Mesenchymal stem cell (in vitro differentiated cells and primary cell): ENCODE measurements around the gene NTF3.

Experiments used
- DNase-seq: peaks from one replicate; pipeline ENCODE4 v3.0.0-alpha.2; 2013
- H2AFZ ChIP-seq: one replicate; pipeline ENCODE4 v1.6.1; 2013; ENCODE audit warnings: low read depth, mild to moderate bottlenecking, control low read depth, inconsistent platforms, low read length, moderate library complexity
- H2AK5ac ChIP-seq: 2 replicates; pipeline ENCODE4 v1.6.1; 2013; ENCODE audit warnings: low read length, moderate library complexity, mild to moderate bottlenecking, inconsistent platforms; ENCODE audit not compliant: severe bottlenecking
- H2BK120ac ChIP-seq: one replicate; pipeline ENCODE4 v1.6.1; 2013; ENCODE audit warnings: low read depth, mild to moderate bottlenecking, inconsistent platforms, low read length, moderate library complexity
- H2BK12ac ChIP-seq, 2 experiments: one replicate each; pipeline ENCODE4 v1.6.1; 2013; ENCODE audit warnings: inconsistent platforms in 2 of 2, low read length in 2 of 2, mild to moderate bottlenecking in 2 of 2, moderate library complexity in 2 of 2, control low read depth in 1 of 2
- H2BK15ac ChIP-seq: one replicate; pipeline ENCODE4 v1.6.1; 2013; ENCODE audit warnings: mild to moderate bottlenecking, low read depth, inconsistent platforms; ENCODE audit not compliant: poor library complexity, severe bottlenecking
- H2BK5ac ChIP-seq: 2 replicates; pipeline ENCODE4 v1.6.1; 2013; ENCODE audit warnings: low read depth, mild to moderate bottlenecking, low read length, control low read depth, inconsistent platforms; ENCODE audit not compliant: poor library complexity, severe bottlenecking
- H3K14ac ChIP-seq, 2 experiments: one replicate each; pipeline ENCODE4 v1.6.1; 2013; ENCODE audit warnings: inconsistent platforms in 2 of 2, low read length in 2 of 2, control low read depth in 1 of 2, mild to moderate bottlenecking in 1 of 2, moderate library complexity in 1 of 2
- H3K18ac ChIP-seq, 2 experiments: one replicate each; pipeline ENCODE4 v1.6.1; 2013; ENCODE audit warnings: inconsistent platforms in 2 of 2, low read length in 2 of 2, control low read depth in 1 of 2, low read depth in 1 of 2, mild to moderate bottlenecking in 1 of 2
- H3K23ac ChIP-seq, 2 experiments: one replicate each; pipeline ENCODE4 v1.6.1; 2013; ENCODE audit warnings: inconsistent platforms in 2 of 2, low read length in 2 of 2, mild to moderate bottlenecking in 2 of 2, moderate library complexity in 2 of 2, control low read depth in 1 of 2
- H3K27ac ChIP-seq: 2 replicates; pipeline ENCODE4 v1.5.1; 2013; ENCODE audit warnings: mild to moderate bottlenecking, moderate library complexity, low read length, control low read depth, inconsistent platforms; ENCODE audit not compliant: poor library complexity, severe bottlenecking
- H3K27me3 ChIP-seq, 2 experiments: 2 replicates each; pipeline versions ENCODE4 v1.6.1 to v1.7.0; 2013; ENCODE audit warnings: low read length in 2 of 2, mild to moderate bottlenecking in 2 of 2, moderate library complexity in 2 of 2, control low read depth in 1 of 2, inconsistent platforms in 1 of 2; ENCODE audit not compliant: control insufficient read depth in 1 of 2, insufficient read depth in 1 of 2
- H3K36me3 ChIP-seq, 2 experiments: 2 replicates each; pipeline versions ENCODE4 v1.6.1 to v1.7.0; 2013; ENCODE audit warnings: low read length in 2 of 2, control low read depth in 1 of 2, inconsistent platforms in 1 of 2, low read depth in 1 of 2, mild to moderate bottlenecking in 1 of 2; ENCODE audit not compliant: insufficient read depth in 2 of 2, control insufficient read depth in 1 of 2
- H3K4ac ChIP-seq, 2 experiments: one replicate each; pipeline ENCODE4 v1.6.1; 2013; ENCODE audit warnings: inconsistent platforms in 2 of 2, low read length in 2 of 2, mild to moderate bottlenecking in 2 of 2, moderate library complexity in 2 of 2, control low read depth in 1 of 2, low read depth in 1 of 2
- H3K4me1 ChIP-seq: 2 replicates; pipeline ENCODE4 v1.6.1; 2013; ENCODE audit warnings: low read depth, low read length, control low read depth; ENCODE audit not compliant: control insufficient read depth, insufficient read depth
- H3K4me2 ChIP-seq: 2 replicates; pipeline ENCODE4 v1.6.1; 2013; ENCODE audit warnings: low read length, mild to moderate bottlenecking, inconsistent platforms; ENCODE audit not compliant: poor library complexity, severe bottlenecking
- H3K4me3 ChIP-seq, 2 experiments: 2 replicates each; pipeline versions ENCODE4 v1.5.1 to v1.7.0; 2013; ENCODE audit warnings: low read length in 2 of 2, mild to moderate bottlenecking in 2 of 2, control low read depth in 1 of 2, low read depth in 1 of 2; ENCODE audit not compliant: insufficient read depth in 1 of 2
- H3K79me1 ChIP-seq: replicated peaks from 2 replicates; pipeline ENCODE4 v1.6.1; 2013; ENCODE audit warnings: mild to moderate bottlenecking, control low read depth, low read length, inconsistent platforms; ENCODE audit not compliant: poor library complexity, severe bottlenecking
- H3K9ac ChIP-seq: 2 replicates; pipeline ENCODE4 v1.7.0; 2013; ENCODE audit warnings: mild to moderate bottlenecking, low read length, moderate library complexity
- H3K9me3 ChIP-seq: 2 replicates; pipeline ENCODE4 v1.7.0; 2013; ENCODE audit warnings: mild to moderate bottlenecking, low read length; ENCODE audit not compliant: control insufficient read depth
- H4K8ac ChIP-seq: one replicate; pipeline ENCODE4 v1.6.1; 2013; ENCODE audit warnings: inconsistent platforms, mild to moderate bottlenecking, low read length, moderate library complexity
- H4K91ac ChIP-seq: one replicate; pipeline ENCODE4 v1.6.1; 2013; ENCODE audit warnings: mild to moderate bottlenecking, low read length, inconsistent platforms
- WGBS: methylation state at CpG from one replicate; pipeline ENCODE4 v1.1.7; 2013; ENCODE audit warnings: mixed read lengths; 5-methylcytosine and 5-hydroxymethylcytosine counted together

Gene NTF3

DNA sequence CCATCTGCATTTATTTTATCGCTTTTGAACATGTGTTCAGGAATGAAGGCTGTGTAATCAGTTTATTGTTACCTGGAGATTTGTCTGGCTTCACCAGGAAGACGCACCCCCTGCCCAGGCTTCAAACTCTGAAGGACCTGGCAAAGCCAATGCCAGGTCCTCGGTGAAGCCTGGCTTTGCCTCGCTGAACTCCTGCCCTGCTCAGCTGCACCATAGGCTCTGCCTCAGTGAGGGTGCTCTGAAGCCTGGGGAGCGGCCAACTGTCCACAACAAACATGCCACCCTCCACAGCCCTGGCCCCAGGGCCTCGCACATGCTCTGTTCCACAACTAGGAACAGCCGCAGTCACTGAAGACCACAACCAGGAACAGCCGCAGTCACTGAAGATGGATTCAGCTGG, 66.9 kb downstream of the NTF3 start:
- Histone ChIP-seq H3K27me3 (no peaks in the 10 kb centered on the region), H4K8ac (no peak overlapping the region), H2BK120ac (no peak overlapping the region), H3K4me1 (no peaks in the 10 kb centered on the region), H3K9ac (no peak overlapping the region), H3K23ac (peak overlapping the region in 1 of 2 experiments; percentile 11), H3K27ac (no peak overlapping the region), H3K79me1 (no peaks in the 10 kb centered on the region), H3K9me3 (no peaks in the 10 kb centered on the region), H3K4me3 (no peak overlapping the region), H2BK12ac (peak overlapping the region in 1 of 2 experiments; percentile 38), H2BK5ac (no peak overlapping the region), H3K36me3 (no peaks in the 10 kb centered on the region), H3K18ac (peak overlapping the region; percentile 17 to 69), H4K91ac (no peak overlapping the region), H3K4ac (no peak overlapping the region), H2AFZ (no peak overlapping the region), H2AK5ac (no peak overlapping the region), H3K4me2 (no peak overlapping the region), H3K14ac (no peak overlapping the region), H2BK15ac (peak overlapping the region; percentile 15)
- WGBS, result 92% methylated on average over 8 of the region's 8 CpGs
- DNase-seq, result no peak

DNA sequence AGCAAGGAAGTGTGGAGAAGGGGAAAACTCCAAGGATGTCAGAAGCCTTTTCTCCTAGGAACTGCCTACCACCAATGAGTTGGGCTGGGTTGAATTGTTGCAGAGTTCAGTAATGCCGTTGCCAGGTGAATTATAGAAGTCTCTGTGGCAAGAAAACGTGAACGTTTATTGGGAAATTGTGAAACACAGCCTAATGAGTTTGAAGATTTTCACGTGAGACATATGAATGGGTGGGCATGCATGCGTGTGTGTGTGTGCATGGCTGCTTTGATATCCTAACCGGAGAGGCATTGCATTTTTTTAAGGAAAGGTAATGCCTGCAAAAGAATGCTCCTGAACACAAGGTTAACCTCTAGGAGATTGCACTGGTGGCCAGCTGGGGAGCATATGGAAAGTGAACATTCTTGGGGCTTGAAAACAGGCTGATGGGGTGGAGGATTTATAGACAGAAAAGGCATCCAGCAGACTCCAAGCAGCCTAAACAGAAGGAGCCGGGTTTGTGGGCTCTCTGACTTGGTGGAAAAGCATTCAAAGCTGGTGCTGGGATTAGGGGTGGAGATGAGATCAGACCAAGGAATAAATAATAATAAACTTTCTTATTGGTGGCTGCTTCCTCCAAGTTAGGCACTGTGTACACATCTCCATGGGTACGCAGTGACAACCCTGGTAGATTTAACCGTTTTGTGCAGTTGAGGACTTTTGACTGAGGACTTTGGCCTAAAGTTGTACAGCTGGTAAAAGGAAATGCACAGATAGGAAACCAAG, 67.8 kb downstream of the NTF3 start:
- 44% methylated on average over 9 of the region's 9 CpGs for WGBS
- Histone ChIP-seq H3K4me2 (no peak overlapping the region), H3K9ac (no peak overlapping the region), H3K18ac (peak overlapping the region; percentile 13 to 17), H2AK5ac (no peak overlapping the region), H4K8ac (no peak overlapping the region), H3K9me3 (no peaks in the 10 kb centered on the region), H2BK5ac (no peak overlapping the region), H3K4me1 (no peaks in the 10 kb centered on the region), H3K4me3 (no peak overlapping the region), H2BK12ac (peak overlapping the region in 1 of 2 experiments; percentile 29), H3K79me1 (no peaks in the 10 kb centered on the region), H2BK120ac (no peak overlapping the region), H3K23ac (no peak overlapping the region), H2BK15ac (no peak overlapping the region), H2AFZ (no peak overlapping the region), H3K4ac (no peak overlapping the region), H4K91ac (no peak overlapping the region), H3K14ac (no peak overlapping the region), H3K27ac (no peak overlapping the region), H3K36me3 (no peaks in the 10 kb centered on the region), H3K27me3 (no peaks in the 10 kb centered on the region)
- DNase-seq, result peak; percentile 96

DNA sequence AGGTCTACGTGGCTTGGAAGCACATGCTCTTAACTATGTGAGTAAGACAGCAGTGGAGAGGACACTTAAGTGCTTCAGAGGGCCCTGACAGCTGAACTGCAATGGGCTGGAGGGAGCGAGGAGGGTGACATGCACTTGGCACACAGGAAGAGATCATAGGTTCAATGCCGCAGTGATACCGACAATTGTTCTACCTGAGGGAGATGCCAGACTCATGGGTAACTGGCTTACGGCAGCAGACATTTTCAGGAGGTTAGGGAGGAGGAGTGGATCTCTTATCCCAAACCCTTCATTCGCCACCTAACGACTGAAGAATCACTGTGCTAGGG, 68.4 kb downstream of the NTF3 start:
- H3K14ac ChIP-seq, result no peak overlapping the region
- H3K4me2 ChIP-seq, result no peak overlapping the region
- 62% methylated on average over 7 of the region's 7 CpGs for WGBS
- H3K4me1 ChIP-seq, result no peaks in the 10 kb centered on the region
- no peak overlapping the region for H3K9ac ChIP-seq
- H4K8ac ChIP-seq, result no peak overlapping the region
- H4K91ac ChIP-seq, result no peak overlapping the region
- no peaks in the 10 kb centered on the region for H3K9me3 ChIP-seq
- H3K36me3 ChIP-seq, result no peaks in the 10 kb centered on the region
- H3K27me3 ChIP-seq, result no peaks in the 10 kb centered on the region
- no peak overlapping the region for H3K4me3 ChIP-seq
- H2AFZ ChIP-seq, result no peak overlapping the region
- peak overlapping the region in 1 of 2 experiments; percentile 13 for H3K18ac ChIP-seq
- no peak overlapping the region for H2BK120ac ChIP-seq
- no peak overlapping the region for H2BK15ac ChIP-seq
- H3K27ac ChIP-seq, result no peak overlapping the region
- DNase-seq, result no peak
- H3K4ac ChIP-seq, result no peak overlapping the region
- no peak overlapping the region for H2AK5ac ChIP-seq
- H3K79me1 ChIP-seq, result no peaks in the 10 kb centered on the region
- H2BK12ac ChIP-seq, result no peak overlapping the region
- H2BK5ac ChIP-seq, result no peak overlapping the region
- no peak overlapping the region for H3K23ac ChIP-seq

DNA sequence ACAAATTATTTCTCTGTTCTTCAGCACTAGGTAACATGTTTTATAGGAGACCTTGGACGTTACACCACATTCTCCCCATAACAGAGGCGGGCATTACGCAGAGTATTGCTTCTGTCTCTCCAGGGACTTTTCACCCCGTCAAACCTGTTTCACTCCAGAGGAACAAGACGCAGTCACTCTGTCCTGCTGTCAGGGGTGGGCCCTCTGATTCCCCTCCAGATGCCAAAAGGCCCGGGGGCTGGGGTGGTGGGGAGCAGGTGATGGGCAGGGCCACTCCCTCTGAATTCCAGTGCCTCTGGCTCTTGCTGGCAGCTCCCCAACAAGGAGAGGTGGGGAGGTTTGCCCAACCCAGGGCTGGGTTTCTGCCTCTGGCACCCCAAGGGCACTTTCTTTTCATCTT, 71.9 kb downstream of the NTF3 start:
- Histone ChIP-seq H2AK5ac (no peak overlapping the region), H2BK15ac (no peak overlapping the region), H3K4ac (no peak overlapping the region), H3K27ac (no peak overlapping the region), H2AFZ (no peak overlapping the region), H3K4me1 (no peaks in the 10 kb centered on the region), H2BK5ac (no peak overlapping the region), H3K18ac (no peak overlapping the region), H3K9me3 (no peaks in the 10 kb centered on the region), H4K91ac (no peak overlapping the region), H3K4me3 (no peak overlapping the region), H4K8ac (no peak overlapping the region), H3K23ac (no peak overlapping the region), H2BK12ac (no peak overlapping the region), H3K79me1 (no peaks in the 10 kb centered on the region), H3K27me3 (no peaks in the 10 kb centered on the region), H3K36me3 (no peaks in the 10 kb centered on the region), H2BK120ac (no peak overlapping the region), H3K14ac (no peak overlapping the region), H3K9ac (no peak overlapping the region), H3K4me2 (no peak overlapping the region)
- DNase-seq, result no peak
- 85% methylated on average over 6 of the region's 6 CpGs for WGBS
